HepG2 (cell line): ENCODE results near the gene AFDN. TPM values are rescaled to one million over a fixed set of nuclear protein-coding genes. Genes with fewer than 3 reads are reported as not detected.

Source experiments
- BORCS8-MEF2B ChIP-seq: sonication (generic); formaldehyde crosslinking; IDR thresholded peaks from 2 replicates; pipeline ENCODE4 v1.8.0; 2022; ENCODE audit warnings: mild to moderate bottlenecking, missing genetic modification reagents
- MED1 ChIP-seq: sonication (generic); formaldehyde crosslinking; IDR thresholded peaks from 2 replicates; pipeline ENCODE4 v1.4.0; 2020; ENCODE audit warnings: missing genetic modification reagents
- NBN ChIP-seq: fragments of 450-650 bp; conservative IDR thresholded peaks from 2 replicates; pipeline ENCODE4 v1.6.1; 2017
- NR2C2 ChIP-seq: sonication (generic); formaldehyde crosslinking; IDR thresholded peaks from 2 replicates; pipeline ENCODE4 v1.4.0; 2020; ENCODE audit warnings: missing genetic modification reagents, mild to moderate bottlenecking, moderate library complexity, borderline replicate concordance
- PAXIP1 ChIP-seq: sonication (generic); formaldehyde crosslinking; conservative IDR thresholded peaks from 2 replicates; pipeline ENCODE4 v1.4.0; 2020; ENCODE audit warnings: mild to moderate bottlenecking, missing genetic modification reagents, moderate library complexity
- RBAK ChIP-seq: sonication (generic); formaldehyde crosslinking; IDR thresholded peaks from 2 replicates; pipeline ENCODE4 v1.5.1; 2020; ENCODE audit warnings: mild to moderate bottlenecking, missing genetic modification reagents
- SMAD9 ChIP-seq: sonication (generic); formaldehyde crosslinking; IDR thresholded peaks from 2 replicates; pipeline ENCODE4 v1.5.1; 2020; ENCODE audit warnings: mild to moderate bottlenecking, missing genetic modification reagents
- SP4 ChIP-seq: sonication (generic); formaldehyde crosslinking; IDR thresholded peaks from 2 replicates; pipeline ENCODE4 v1.8.1; 2023; ENCODE audit warnings: mild to moderate bottlenecking, missing genetic modification reagents
- ZFAT ChIP-seq: sonication (generic); formaldehyde crosslinking; conservative IDR thresholded peaks from 2 replicates; pipeline ENCODE4 v1.8.1; 2023; ENCODE audit warnings: missing genetic modification reagents, inconsistent platforms
- ZNF207 ChIP-seq: fragments of 450-650 bp; IDR thresholded peaks from 2 replicates; pipeline ENCODE4 v1.6.1; 2016; ENCODE audit warnings: antibody characterized with exemption, borderline replicate concordance
- ZNF260 ChIP-seq: sonication (generic); formaldehyde crosslinking; IDR thresholded peaks from 2 replicates; pipeline ENCODE4 v1.4.0; 2020; ENCODE audit warnings: missing genetic modification reagents, low read depth, mild to moderate bottlenecking, borderline replicate concordance
- ZNF292 ChIP-seq: sonication (generic); formaldehyde crosslinking; IDR thresholded peaks from 2 replicates; pipeline ENCODE4 v1.8.1; 2022; ENCODE audit warnings: mild to moderate bottlenecking, low read depth, missing genetic modification reagents, borderline replicate concordance
- ZNF407 ChIP-seq: sonication (generic); formaldehyde crosslinking; IDR thresholded peaks from one replicate; pipeline ENCODE4 v1.5.1; 2020; ENCODE audit warnings: mild to moderate bottlenecking, missing genetic modification reagents; ENCODE audit errors: not compliant biosample characterization
- ZNF781 ChIP-seq: sonication (generic); formaldehyde crosslinking; IDR thresholded peaks from 2 replicates; pipeline ENCODE4 v1.5.1; 2020; ENCODE audit warnings: borderline replicate concordance, mild to moderate bottlenecking, missing genetic modification reagents; ENCODE audit errors: not compliant biosample characterization
- polyA plus RNA-seq, 8 experiments: library from polyadenylated mRNA; depleted of rRNA in 3 of 8; stranded (reverse) in 7 of 8; unstranded in 1 of 8; fragments of >200 nt; fragmentation: Illumina TruSeq in 4 of 8; extraction: Trizol in 4 of 8; gene quantifications; 2 replicates each; pipeline versions ENCODE4 v1.2.1 to v1.2.3, GENCODE V29; 2011 to 2016; ENCODE audit warnings: low read depth in 4 of 8, missing spikeins in 1 of 8, mixed read lengths in 1 of 8; ENCODE audit not compliant: insufficient read depth in 1 of 8
- total RNA-seq, 5 experiments: library from RNA; depleted of rRNA; stranded (reverse); fragments of >200 nt; fragmentation: Illumina TruSeq; extraction: Trizol; gene quantifications; 2 replicates each; pipeline ENCODE4 v1.2.3, GENCODE V29; 2016; ENCODE audit warnings: low read depth in 1 of 5
- TF ChIP-seq, protein P1 (sequence below): sonication (generic); formaldehyde crosslinking; IDR thresholded peaks from 2 replicates; pipeline ENCODE4 v1.5.1; 2020; ENCODE audit warnings: missing genetic modification reagents, mild to moderate bottlenecking, borderline replicate concordance

AFDN gene
- total and polyA plus RNA-seq, 2 of the 13 experiments (the other 11 are each of a cell fraction or from before 2014, with no cell fraction given) = 136 to 151 TPM

- TF ChIP-seq ZNF292 (CRISPR knock-in tag) = 0 out of 2 replicates have a peak, but pooled peaks have one; percentile 29
- TF ChIP-seq ZNF207 = no peak
- TF ChIP-seq ZNF407 (CRISPR knock-in tag) = no peak
- TF ChIP-seq PAXIP1 (CRISPR knock-in tag) = peak; percentile 30; the same call in 1 of the 2 replicates
- no peak for TF ChIP-seq ZFAT
- TF ChIP-seq SMAD9 (CRISPR knock-in tag) = no peak
- TF ChIP-seq, protein P1, sequence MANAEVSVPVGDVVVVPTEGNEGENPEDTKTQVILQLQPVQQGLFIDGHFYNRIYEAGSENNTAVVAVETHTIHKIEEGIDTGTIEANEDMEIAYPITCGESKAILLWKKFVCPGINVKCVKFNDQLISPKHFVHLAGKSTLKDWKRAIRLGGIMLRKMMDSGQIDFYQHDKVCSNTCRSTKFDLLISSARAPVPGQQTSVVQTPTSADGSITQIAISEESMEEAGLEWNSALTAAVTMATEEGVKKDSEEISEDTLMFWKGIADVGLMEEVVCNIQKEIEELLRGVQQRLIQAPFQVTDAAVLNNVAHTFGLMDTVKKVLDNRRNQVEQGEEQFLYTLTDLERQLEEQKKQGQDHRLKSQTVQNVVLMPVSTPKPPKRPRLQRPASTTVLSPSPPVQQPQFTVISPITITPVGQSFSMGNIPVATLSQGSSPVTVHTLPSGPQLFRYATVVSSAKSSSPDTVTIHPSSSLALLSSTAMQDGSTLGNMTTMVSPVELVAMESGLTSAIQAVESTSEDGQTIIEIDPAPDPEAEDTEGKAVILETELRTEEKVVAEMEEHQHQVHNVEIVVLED (CRISPR knock-in tag) = no peak
- peak; percentile 12 for TF ChIP-seq ZNF781 (CRISPR knock-in tag)
- no peak; the same call in 1 of the 2 replicates for TF ChIP-seq NR2C2 (CRISPR knock-in tag)
- TF ChIP-seq SP4 = peak; percentile 78; the same call in 1 of the 2 replicates
- TF ChIP-seq ZNF260 (CRISPR knock-in tag) = no peak
- TF ChIP-seq RBAK (CRISPR knock-in tag) = no peak
- TF ChIP-seq NBN = no peak
- TF ChIP-seq BORCS8-MEF2B (CRISPR knock-in tag) = peak; percentile 74
- TF ChIP-seq MED1 (CRISPR knock-in tag) = peak; percentile 12
These were observed 1.1 kb upstream of the AFDN start (continued) for GRCh38 chr6:167825332-167826229.
